GM12865 (cell line): ENCODE data around the gene PRKCE.

ENCODE experiments used
- DNase-seq: peaks from one replicate; pipeline ENCODE4 v3.0.0; 2010; ENCODE audit warnings: low read depth
- H3K4me3 ChIP-seq: 2 replicates; pipeline ENCODE4 v1.5.1; 2011; ENCODE audit warnings: mild to moderate bottlenecking, low read depth, low read length, control low read depth
- CTCF ChIP-seq: IDR thresholded peaks from 2 replicates; pipeline ENCODE4 v1.5.1; 2011; ENCODE audit warnings: low read length, control low read depth, low read depth, inconsistent platforms; ENCODE audit not compliant: insufficient read depth; ENCODE audit errors: missing control alignments

The PRKCE gene

GRCh38 chr2:45674035-45674816 is 22.8 kb downstream of the PRKCE start:
- no peak for DNase-seq
- H3K4me3 ChIP-seq: no peak overlapping the region
- TF ChIP-seq CTCF: no peak

- no peak overlapping the region for H3K4me3 ChIP-seq
- TF ChIP-seq CTCF: no peak
- DNase-seq: no peak
Observed at GRCh38 chr2:45675263-45675812, 23.9 kb downstream of the PRKCE start.

- DNase-seq: no peak
Observed at GRCh38 chr2:45676088-45676487, 24.6 kb downstream of the PRKCE start.

GRCh38 chr2:45678791-45679348 is 27.4 kb downstream of the PRKCE start:
- DNase-seq: no peak
- TF ChIP-seq CTCF: no peak
- H3K4me3 ChIP-seq: no peak overlapping the region

More at GRCh38 chr2:45676088-45676487, 24.6 kb downstream of the PRKCE start:
- TF ChIP-seq CTCF: no peak
- H3K4me3 ChIP-seq: no peak overlapping the region

GRCh38 chr2:45680351-45680967 is 29.0 kb downstream of the PRKCE start:
- H3K4me3 ChIP-seq: no peak overlapping the region
- no peak for DNase-seq
- no peak for TF ChIP-seq CTCF

- TF ChIP-seq CTCF: no peak
- peak; percentile 10 for DNase-seq
- H3K4me3 ChIP-seq: no peak overlapping the region
Observed at GRCh38 chr2:45681675-45682074, 30.2 kb downstream of the PRKCE start.

GRCh38 chr2:45683292-45683691 is 31.8 kb downstream of the PRKCE start:
- H3K4me3 ChIP-seq: no peak overlapping the region
- no peak for TF ChIP-seq CTCF

More at GRCh38 chr2:45683292-45683691, 31.8 kb downstream of the PRKCE start:
- no peak for DNase-seq
